HepG2 (cell line): ENCODE data around the gene CD248. TPM values are rescaled to one million over a fixed set of nuclear protein-coding genes. Genes with fewer than 3 reads are reported as not detected.

Experiments used
- KIAA2018 ChIP-seq: sonication (generic); formaldehyde crosslinking; IDR thresholded peaks from 2 replicates; pipeline ENCODE4 v1.5.0; 2020; ENCODE audit warnings: mild to moderate bottlenecking, missing genetic modification reagents, borderline replicate concordance
- SP140L ChIP-seq: sonication (generic); formaldehyde crosslinking; IDR thresholded peaks from 2 replicates; pipeline ENCODE4 v1.4.0; 2020; ENCODE audit warnings: missing genetic modification reagents, borderline replicate concordance
- ZNF225 ChIP-seq: sonication (generic); formaldehyde crosslinking; IDR thresholded peaks from 2 replicates; pipeline ENCODE4 v1.4.0; 2020; ENCODE audit warnings: mild to moderate bottlenecking, missing genetic modification reagents
- ZNF574 ChIP-seq: sonication (generic); formaldehyde crosslinking; IDR thresholded peaks from 2 replicates; pipeline ENCODE4 v1.4.0; 2020; ENCODE audit warnings: missing genetic modification reagents
- ZNF646 ChIP-seq: sonication (generic); formaldehyde crosslinking; IDR thresholded peaks from 2 replicates; pipeline ENCODE4 v1.9.0; 2021; ENCODE audit warnings: mild to moderate bottlenecking, missing genetic modification reagents
- ZNF704 ChIP-seq: sonication (generic); formaldehyde crosslinking; IDR thresholded peaks from 2 replicates; pipeline ENCODE4 v1.8.1; 2023; ENCODE audit warnings: mild to moderate bottlenecking, inconsistent platforms, moderate library complexity, missing genetic modification reagents, borderline replicate concordance
- polyA plus RNA-seq, 8 experiments: library from polyadenylated mRNA; depleted of rRNA in 3 of 8; stranded (reverse) in 7 of 8; unstranded in 1 of 8; fragments of >200 nt; fragmentation: Illumina TruSeq in 4 of 8; extraction: Trizol in 4 of 8; gene quantifications; 2 replicates each; pipeline versions ENCODE4 v1.2.1 to v1.2.3, GENCODE V29; 2011 to 2016; ENCODE audit warnings: low read depth in 4 of 8, missing spikeins in 1 of 8, mixed read lengths in 1 of 8; ENCODE audit not compliant: insufficient read depth in 1 of 8
- total RNA-seq, 5 experiments: library from RNA; depleted of rRNA; stranded (reverse); fragments of >200 nt; fragmentation: Illumina TruSeq; extraction: Trizol; gene quantifications; 2 replicates each; pipeline ENCODE4 v1.2.3, GENCODE V29; 2016; ENCODE audit warnings: low read depth in 1 of 5

The CD248 gene
- total and polyA plus RNA-seq, 2 of the 13 experiments (the other 11 are each of a cell fraction or from before 2014, with no cell fraction given), result 0.25 to 0.35 TPM

GRCh38 chr11:66311965-66312548, 4.8 kb downstream of the CD248 start (continued):
- TF ChIP-seq KIAA2018 (no peak), ZNF225 (0 out of 2 replicates have a peak, but pooled peaks have one; percentile 56), ZNF704 (CRISPR knock-in tag) (0 out of 2 replicates have a peak, but pooled peaks have one; percentile 46), ZNF646 (CRISPR knock-in tag) (no peak), ZNF574 (CRISPR knock-in tag) (no peak), SP140L (CRISPR knock-in tag) (no peak)
